ENCODE measurements around the gene SNX11. TPM values are rescaled to one million over a fixed set of nuclear protein-coding genes. Genes with fewer than 3 reads are reported as not detected.
"Not testable (repeated sequence)": the region's sequence is repeated elsewhere in the genome, so short reads cannot be mapped to it uniquely, and the experiment has no call there.

Gene SNX11, protein sequence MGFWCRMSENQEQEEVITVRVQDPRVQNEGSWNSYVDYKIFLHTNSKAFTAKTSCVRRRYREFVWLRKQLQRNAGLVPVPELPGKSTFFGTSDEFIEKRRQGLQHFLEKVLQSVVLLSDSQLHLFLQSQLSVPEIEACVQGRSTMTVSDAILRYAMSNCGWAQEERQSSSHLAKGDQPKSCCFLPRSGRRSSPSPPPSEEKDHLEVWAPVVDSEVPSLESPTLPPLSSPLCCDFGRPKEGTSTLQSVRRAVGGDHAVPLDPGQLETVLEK
- polyA plus RNA-seq (ENCODE audit: insufficient read length in 3 of 3) = 10 to 100 TPM; 17.1 to 19.2 (median 18.0) TPM

DNA sequence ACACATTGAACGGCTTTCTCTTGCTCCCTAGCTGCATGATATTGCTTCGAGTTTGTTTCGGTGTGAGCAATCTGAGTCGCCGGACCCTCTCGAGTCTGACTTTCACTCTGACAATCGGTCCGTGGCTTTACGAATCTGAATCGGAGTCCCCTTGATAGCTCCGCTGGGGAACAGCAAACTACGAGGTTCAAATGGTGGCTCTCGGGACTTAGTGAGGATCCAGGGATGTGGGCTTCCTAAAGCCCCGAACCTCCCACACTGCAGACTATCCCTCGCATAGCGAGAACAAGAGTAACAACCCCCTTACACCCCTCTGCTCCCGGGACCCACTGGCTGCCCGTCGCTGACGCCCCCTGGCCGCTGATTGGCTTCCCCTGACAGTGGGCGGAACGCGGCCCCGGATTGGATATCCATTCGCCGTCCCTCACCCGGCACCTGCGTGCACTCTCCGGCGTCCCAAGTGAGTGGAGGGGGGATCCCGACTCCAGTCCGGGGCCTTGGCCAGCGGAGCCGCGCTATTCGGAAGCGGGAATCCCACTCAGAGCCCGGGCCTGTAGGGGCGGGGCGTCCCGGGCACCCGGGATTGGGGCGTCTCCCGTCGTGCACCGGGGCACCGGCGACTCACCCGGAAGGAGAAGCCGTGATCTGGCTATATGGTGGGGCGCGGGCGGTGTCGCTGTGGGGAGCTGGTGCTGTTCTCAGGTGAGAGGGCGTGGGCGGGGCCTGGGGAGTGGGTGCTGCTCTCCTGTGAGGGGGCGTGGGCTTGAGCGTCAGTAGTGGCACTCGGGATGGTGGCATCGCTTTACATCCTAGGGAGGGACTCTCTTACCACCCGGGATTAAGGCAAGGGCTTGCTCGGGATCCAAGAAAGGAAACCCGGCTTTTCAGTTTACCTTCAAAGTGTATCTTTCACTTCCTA lies at the start of gene SNX11:
TSS of gene SNX11 (plus strand) at position 630 of the 919 bp plus-strand sequence. CDS start 4,278 bp downstream, outside the sequence.
- peak in 2 of 3 donors; percentile 77 to 87 for DNase-seq (ENCODE audit: low read depth in 3 of 3, low spot score in 2 of 3)

DNA sequence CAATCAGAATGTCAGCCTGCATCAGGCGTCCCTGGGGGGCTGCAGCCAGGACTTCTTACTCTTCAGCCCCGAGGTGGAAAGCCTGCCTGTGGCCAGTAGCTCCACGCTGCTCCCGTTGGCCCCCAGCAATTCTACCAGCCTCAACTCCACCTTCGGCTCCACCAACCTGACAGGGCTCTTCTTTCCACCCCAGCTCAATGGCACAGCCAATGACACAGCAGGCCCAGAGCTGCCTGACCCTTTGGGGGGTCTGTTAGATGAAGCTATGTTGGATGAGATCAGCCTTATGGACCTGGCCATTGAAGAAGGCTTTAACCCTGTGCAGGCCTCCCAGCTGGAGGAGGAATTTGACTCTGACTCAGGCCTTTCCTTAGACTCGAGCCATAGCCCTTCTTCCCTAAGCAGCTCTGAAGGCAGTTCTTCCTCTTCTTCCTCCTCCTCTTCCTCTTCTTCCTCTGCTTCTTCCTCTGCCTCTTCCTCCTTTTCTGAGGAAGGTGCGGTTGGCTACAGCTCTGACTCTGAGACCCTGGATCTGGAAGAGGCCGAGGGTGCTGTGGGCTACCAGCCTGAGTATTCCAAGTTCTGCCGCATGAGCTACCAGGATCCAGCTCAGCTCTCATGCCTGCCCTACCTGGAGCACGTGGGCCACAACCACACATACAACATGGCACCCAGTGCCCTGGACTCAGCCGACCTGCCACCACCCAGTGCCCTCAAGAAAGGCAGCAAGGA lies 49.0 kb upstream of the SNX11 start:
- no peak for DNase-seq (ENCODE audit: low read depth in 3 of 3, low spot score in 2 of 3)

DNA sequence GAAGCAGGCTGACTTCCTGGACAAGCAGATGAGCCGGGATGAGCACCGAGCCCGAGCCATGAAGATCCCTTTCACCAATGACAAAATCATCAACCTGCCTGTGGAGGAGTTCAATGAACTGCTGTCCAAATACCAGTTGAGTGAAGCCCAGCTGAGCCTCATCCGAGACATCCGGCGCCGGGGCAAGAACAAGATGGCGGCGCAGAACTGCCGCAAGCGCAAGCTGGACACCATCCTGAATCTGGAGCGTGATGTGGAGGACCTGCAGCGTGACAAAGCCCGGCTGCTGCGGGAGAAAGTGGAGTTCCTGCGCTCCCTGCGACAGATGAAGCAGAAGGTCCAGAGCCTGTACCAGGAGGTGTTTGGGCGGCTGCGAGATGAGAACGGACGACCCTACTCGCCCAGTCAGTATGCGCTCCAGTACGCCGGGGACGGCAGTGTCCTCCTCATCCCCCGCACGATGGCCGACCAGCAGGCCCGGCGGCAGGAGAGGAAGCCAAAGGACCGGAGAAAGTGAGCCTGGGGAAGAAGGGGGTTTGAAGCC lies 48.4 kb upstream of the SNX11 start:
- DNase-seq (ENCODE audit: low read depth in 3 of 3, low spot score in 2 of 3) = no peak

DNA sequence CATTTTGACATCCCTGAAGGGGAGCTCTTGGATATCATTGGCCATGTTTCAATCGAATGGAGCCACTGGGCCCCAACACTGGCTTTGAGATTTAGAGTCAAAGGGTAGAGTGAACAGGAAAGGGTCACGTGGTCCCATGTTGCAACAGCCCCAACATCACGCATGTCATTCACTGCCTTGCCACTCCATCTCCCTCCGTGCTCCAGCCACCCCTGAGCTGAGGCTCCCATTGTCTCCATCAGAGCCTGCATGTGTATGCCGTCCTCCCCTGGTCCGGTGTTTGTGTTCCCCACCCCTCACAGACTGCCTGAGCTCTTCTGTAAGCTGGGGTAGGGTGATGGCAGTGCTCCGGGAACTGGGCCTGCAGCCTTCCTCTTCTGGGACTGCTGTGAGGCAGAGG lies 47.3 kb upstream of the SNX11 start:
- no peak for DNase-seq (ENCODE audit: low read depth in 3 of 3, low spot score in 2 of 3)

DNA sequence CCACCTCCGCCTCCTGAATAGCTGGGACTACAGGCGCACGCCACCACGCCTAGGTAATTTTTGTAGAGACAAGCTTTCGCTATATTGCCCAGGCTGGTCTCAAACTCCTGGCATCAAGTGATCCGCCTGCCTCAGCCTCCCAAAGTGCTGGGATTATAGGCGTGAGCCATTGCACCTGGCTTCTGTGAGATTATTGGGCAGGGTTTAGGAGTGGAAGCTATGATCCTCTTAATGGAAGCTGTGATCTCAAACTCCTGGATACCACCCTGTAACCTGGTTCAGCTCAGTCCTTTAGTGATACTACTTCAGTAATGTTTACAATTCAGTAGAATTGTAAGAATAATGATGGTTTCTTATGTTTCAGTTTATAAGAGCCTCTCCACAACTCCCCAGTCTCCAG lies 45.3 kb upstream of the SNX11 start:
- DNase-seq (ENCODE audit: low read depth in 3 of 3, low spot score in 2 of 3) = no peak

DNA sequence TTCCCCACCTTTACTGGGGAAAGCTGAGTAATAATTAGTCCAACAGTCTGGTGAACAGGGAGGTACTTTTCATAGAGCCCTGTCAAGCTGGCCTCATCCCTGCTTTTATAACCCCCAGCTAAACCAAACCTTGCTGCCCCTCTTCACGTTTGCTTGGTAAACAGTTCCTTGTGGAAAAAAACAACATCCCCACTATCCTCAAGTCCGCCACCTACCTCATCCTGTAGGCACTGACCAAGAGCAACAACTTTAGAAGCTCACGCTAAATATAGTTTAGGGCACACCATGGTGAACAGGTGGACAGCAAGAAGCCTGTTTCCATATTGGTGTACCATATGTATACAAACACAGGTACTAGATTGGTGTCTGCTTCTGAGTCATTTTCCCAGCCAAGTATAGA lies 42.9 kb upstream of the SNX11 start:
- no peak for DNase-seq (ENCODE audit: low read depth in 3 of 3, low spot score in 2 of 3)

DNA sequence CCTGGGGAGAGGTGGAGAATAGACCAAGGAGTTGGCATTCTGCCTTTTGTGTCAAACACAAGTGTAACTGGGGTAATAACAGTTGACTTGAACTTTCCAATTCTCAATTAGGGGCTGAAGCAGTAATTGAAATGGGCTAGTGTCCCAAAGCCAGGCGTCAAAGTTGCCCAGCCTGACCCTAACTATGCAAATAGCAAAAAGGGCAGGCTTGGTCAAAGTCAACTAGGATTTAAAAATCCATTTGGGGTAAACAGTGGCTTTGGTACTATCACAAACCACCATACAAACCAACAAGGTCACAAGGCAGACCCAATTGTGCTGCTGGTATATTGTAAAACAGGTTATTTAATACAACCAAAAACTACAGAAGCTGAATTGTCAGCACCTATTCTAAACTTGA lies 41.4 kb upstream of the SNX11 start:
- DNase-seq (ENCODE audit: low read depth in 3 of 3, low spot score in 2 of 3) = no peak

DNA sequence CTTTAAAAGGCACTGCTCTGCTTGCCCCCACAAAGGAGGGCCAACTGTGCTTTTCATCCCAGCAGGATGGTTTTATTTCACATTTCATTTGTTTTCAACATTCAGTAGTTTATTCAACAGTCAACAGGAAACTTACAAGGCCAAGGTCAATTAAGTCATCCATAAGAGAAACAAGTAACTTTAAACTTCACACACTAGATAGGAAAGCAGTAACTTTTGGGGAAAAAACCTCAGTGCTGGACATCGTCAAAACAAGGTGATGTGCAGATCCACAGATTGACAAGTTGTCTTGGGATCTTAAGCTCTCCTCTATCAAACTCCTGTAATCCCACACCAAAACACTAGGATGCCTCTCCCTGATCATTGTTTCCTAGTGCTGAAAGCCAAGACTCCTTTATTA lies 40.9 kb upstream of the SNX11 start:
- no peak for DNase-seq (ENCODE audit: low read depth in 3 of 3, low spot score in 2 of 3)

DNA sequence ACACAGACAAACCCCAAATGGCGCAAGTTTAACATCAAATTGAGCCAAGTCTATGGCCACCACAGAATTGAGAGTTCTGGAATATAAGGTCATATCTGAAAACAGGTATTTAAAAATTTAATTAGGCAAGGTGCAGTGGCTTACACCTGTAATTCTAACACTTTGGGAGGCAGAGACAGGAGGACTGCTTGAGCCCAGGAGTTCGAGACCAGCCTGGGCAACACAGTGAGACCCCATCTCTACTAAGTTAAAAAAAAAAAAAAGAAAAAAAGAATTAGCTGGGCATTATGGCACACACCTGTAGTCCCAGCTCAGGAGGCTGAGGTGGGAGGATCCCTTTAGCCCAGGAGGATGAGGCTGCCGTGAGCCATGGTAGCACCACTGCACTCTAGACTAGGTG lies 40.3 kb upstream of the SNX11 start:
- no peak for DNase-seq (ENCODE audit: low read depth in 3 of 3, low spot score in 2 of 3)

DNA sequence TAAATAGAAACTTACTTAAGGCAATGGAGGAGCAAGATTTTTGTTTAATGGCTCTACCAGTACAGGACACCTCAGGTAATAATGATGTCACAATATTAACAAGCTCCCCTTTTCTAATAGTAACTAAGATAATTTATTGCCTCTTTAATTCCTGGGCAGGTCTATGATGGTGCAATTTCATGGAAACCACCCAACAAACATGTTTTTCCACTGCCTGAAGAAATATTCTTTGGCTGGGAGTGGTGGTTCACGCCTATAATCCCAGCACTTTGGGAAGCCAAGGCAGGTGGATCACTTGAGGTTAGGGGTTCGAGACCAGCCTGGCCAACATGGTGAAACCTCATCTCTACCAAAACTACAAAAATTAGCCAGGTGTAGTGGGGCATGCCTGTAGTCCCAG lies 39.8 kb upstream of the SNX11 start:
- DNase-seq (ENCODE audit: low read depth in 3 of 3, low spot score in 2 of 3) = not testable (repeated sequence)

DNA sequence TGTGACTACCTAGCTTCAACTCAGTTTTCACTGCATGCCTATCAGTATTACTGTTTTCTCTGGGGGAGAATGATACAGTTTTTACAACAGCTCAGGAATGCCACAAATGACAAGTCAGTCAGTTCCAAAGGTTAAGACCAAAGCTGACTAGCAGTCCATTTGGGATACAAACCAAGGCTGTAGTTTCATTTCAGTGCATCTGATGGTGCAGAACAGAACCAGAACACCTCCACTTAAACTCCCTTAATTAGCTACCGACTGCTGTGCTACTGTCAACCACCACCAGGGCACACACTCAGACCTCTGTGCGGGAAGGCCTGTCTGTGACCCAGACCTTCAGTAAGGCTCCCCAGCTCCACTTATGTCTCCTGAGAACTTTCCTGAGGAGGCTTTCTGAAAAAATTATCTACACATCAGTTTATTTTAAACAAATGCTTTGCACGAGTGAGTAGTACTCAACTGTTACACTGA lies 39.0 kb upstream of the SNX11 start:
- DNase-seq (ENCODE audit: low read depth in 3 of 3, low spot score in 2 of 3) = no peak

DNA sequence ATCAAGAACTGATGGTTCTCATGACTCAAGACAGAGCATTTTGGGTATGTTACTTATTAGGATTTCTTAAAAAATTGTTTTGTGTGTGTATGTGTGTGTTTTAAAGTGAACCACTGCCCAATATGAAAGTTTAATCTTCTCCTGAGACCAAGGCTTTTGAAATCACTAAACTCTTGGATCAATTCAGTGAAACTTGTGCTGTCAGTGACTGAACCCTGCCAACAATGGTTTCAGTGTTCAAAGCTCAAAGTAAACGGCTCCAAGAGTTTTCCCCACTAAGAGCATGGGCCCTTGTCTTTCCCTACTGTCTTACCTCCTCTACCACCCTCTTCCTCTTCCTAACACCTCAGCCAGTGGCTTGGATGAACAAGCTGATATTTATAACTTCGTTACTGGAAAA lies 37.4 kb upstream of the SNX11 start:
- DNase-seq (ENCODE audit: low read depth in 3 of 3, low spot score in 2 of 3) = no peak

DNA sequence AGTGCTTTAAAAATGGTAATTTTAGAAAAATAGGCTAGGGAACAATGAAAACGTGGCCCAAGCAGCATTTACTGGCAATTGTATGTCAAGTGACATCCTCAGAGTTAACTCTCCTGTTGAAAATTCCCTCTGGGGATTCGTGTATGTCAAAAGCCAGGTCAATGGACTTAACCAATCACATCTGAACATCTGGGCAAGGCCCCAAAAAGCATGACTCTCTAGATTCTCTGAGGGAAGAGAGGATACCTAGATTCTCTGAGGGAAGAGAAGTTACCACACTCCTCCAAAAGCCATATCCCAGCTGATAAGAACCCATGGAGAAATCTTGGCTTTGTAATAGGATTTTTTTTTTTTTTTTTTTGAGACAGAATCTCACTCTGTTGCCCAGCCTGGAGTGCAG lies 35.9 kb upstream of the SNX11 start:
- DNase-seq (ENCODE audit: low read depth in 3 of 3, low spot score in 2 of 3) = no peak

DNA sequence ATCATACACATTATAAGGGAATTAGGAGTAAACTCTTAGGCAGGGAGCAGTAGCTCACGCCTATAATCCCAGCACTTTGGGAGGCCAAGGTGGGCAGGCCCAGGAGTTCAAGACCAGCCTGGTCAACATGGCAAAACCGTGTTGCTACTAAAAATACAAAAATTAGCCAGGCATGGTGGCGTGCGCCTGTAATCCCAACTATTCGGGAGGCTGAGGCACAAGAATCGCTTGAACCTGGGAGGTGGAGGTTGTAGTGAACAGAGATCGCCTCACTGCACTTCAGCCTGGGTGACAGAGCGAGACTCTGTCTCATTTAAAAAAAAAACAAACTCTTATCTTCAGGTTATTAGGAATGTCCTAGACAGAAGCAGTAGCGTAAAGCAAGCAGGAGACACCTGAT lies 34.8 kb upstream of the SNX11 start:
- not testable (repeated sequence) for DNase-seq (ENCODE audit: low read depth in 3 of 3, low spot score in 2 of 3)

DNA sequence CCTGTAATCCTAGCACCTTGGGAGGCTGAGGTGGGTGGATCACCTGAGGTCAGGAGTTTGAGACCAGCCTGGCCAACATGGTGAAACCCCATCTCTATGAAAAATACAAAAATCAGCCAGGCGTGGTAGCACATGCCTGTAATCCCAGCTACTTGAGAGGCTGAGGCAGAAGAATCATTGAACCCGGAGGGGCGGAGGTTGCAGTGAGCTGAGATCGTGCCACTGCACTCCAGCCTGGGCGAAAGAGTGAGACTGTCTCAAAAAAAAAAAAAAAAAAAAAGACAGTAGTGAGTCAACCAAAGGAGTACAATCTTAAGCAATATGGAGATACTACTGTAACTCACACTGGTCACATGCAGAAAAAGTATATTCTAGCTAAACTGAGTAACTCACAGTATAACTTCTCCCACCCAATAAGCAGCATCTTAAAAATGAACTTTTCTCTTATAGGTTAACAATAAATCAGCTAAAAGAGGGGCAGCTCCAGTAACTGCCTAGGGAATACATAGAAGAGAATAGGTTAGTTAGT lies 33.9 kb upstream of the SNX11 start:
- not testable (repeated sequence) for DNase-seq (ENCODE audit: low read depth in 3 of 3, low spot score in 2 of 3)

DNA sequence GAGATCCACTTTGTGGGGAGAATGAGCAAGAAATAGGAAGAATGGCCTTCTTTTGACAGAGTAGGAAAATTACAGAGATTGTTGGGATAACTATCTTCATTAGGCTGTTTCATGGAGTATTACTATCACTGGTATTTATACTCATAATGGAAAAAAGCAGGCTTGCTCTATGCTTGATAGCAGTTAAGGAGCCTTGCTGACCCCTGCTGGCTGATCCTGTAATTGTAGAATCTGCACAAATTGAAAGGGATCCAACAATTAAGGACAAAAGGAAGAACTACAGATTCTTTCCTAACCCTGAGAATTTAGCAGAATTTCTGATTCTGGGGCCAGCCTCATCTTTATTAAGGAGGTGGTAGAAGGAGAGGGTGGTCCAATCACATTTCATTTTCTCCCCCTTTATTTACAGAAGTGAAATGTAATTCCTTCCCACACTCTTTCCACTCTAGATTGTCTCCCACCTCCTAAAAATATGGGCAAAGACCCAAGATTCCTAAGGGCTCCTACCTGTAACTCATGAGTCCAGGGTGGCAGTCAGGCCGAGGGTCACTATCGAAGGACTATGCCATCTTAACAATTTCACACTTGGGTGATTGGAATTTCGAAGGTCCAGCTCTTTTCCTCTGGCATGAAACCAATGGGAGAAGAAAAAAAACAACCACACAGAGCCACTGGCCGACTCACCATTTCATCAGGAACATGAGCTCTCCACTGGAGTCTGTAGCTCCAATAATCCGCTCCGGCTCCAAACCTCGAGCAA lies 33.1 kb upstream of the SNX11 start:
- DNase-seq (ENCODE audit: low read depth in 3 of 3, low spot score in 2 of 3) = peak; percentile 63 to 70 (median 67)

DNA sequence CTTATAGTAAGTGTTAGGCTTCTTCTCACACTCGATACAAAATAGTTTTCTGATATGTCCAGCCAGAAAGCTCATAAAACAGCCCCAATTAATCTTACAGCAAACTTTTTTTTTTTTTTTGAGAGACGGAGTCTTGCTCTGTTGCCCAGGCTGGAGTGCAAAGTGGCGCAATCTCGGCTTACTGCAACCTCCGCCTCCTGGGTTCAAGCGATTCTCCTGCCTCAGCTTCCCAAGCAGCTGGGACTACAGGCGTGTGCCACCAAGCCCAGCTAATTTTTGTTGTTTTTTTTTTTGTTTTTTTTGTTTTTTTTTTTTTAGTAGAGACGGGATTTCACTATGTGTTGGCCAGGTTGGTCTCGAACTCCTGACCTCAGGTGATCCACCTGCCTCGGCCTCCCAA lies 30.4 kb upstream of the SNX11 start:
- not testable (repeated sequence) for DNase-seq (ENCODE audit: low read depth in 3 of 3, low spot score in 2 of 3)

DNA sequence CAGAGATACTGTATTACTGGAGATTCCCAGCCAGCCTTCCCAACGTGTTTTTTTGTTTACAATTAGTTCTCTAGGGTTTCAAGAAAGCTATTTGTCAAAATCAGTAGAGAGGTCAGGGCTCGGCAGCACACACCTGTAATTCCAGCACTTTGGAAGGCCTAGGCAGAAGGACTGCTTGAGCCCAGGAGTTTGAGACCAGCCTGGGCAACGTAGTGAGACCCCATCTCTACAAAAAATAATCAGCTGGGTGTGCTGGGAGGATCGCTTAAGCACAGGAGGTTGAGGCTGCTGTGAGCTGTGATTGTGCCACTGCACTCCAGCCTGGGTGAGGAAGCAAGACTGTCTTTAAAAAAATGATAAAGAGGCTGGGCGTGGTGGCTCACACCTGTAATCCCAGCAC lies 25.7 kb upstream of the SNX11 start:
- no peak for DNase-seq (ENCODE audit: low read depth in 3 of 3, low spot score in 2 of 3)

DNA sequence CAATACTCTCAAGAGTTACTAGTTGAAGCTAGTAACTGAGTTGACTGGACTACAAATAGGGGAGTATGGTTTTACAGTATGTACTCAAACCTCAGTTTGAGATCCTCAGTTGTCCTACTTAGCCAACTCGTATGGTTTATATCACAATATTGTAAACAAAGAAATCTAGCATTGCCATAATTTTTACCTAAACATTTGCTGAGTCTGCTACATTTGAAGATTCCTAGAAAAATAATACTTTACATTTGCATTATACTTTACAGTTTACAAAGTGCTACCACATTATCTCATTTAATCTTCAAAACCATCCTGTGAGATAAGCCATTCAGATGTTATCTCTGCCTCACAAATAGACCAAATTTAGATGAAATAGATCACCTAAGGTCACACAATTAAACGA lies 22.6 kb upstream of the SNX11 start:
- DNase-seq (ENCODE audit: low read depth in 3 of 3, low spot score in 2 of 3) = no peak

Data from right renal cortex interstitium (tissue), 3 donors.